NCI-H128 (cell line): Measurements from ENCODE around the gene RPRD2.
A peak's percentile ranks its signal among the peaks of the same experiment; 100 is the strongest.

ENCODE experiments used
- DNase-seq: peaks from one replicate; lab custom pipeline; 2025; ENCODE audit not compliant: unreplicated experiment; lab: John Stamatoyannopoulos, UW

The RPRD2 gene

GRCh38 chr1:150469291-150469690 is 105.3 kb downstream of the RPRD2 start:
- DNase-seq = no peak

- DNase-seq = no peak
Observed at GRCh38 chr1:150472601-150473200, 108.8 kb downstream of the RPRD2 start.

- no peak for DNase-seq
Observed at GRCh38 chr1:150473659-150474058, 109.7 kb downstream of the RPRD2 start.

- no peak for DNase-seq
Observed at GRCh38 chr1:150474869-150475268, 110.9 kb downstream of the RPRD2 start.

- DNase-seq = no peak
Observed at GRCh38 chr1:150476754-150477153, 112.8 kb downstream of the RPRD2 start.

GRCh38 chr1:150477320-150477719 is 113.4 kb downstream of the RPRD2 start:
- DNase-seq = no peak

GRCh38 chr1:150477733-150478132 is 113.8 kb downstream of the RPRD2 start:
- no peak for DNase-seq

GRCh38 chr1:150479370-150479769 is 115.4 kb downstream of the RPRD2 start:
- DNase-seq = no peak

- DNase-seq = no peak
Observed at GRCh38 chr1:150479927-150480352, 116.0 kb downstream of the RPRD2 start.

- DNase-seq = no peak
Observed at GRCh38 chr1:150484431-150484830, 120.5 kb downstream of the RPRD2 start.

- DNase-seq = no peak
Observed at GRCh38 chr1:150484861-150485260, 120.9 kb downstream of the RPRD2 start.

GRCh38 chr1:150486966-150487762 is 123.2 kb downstream of the RPRD2 start, which contains the start of gene TARS2:
TSS of gene TARS2 (plus strand) at chr1:150487419. CDS start at chr1:150487451, 32 bp downstream.
- DNase-seq = peak; percentile 98

GRCh38 chr1:150487763-150488115 is 123.8 kb downstream of the RPRD2 start:
- DNase-seq = no peak

GRCh38 chr1:150493175-150493574 is 129.2 kb downstream of the RPRD2 start:
- no peak for DNase-seq

- no peak for DNase-seq
Observed at GRCh38 chr1:150498342-150498741, 134.4 kb downstream of the RPRD2 start.

- DNase-seq = no peak
Observed at GRCh38 chr1:150505431-150505830, 141.5 kb downstream of the RPRD2 start.

GRCh38 chr1:150507912-150508864 is 144.2 kb downstream of the RPRD2 start, which contains the start of gene ECM1:
TSS of gene ECM1 (plus strand) at chr1:150508109. CDS start at chr1:150508210, 101 bp downstream.
- DNase-seq = no peak

- DNase-seq = no peak
Observed at GRCh38 chr1:150508982-150509381, 145.0 kb downstream of the RPRD2 start.

- DNase-seq = peak; percentile 57
Observed at GRCh38 chr1:150511551-150511950, 147.6 kb downstream of the RPRD2 start.

GRCh38 chr1:150511985-150512660 is 148.2 kb downstream of the RPRD2 start:
- no peak for DNase-seq

- no peak for DNase-seq
Observed at GRCh38 chr1:150512846-150513245, 148.9 kb downstream of the RPRD2 start.
